ENCODE data around the gene EIPR1.

DNA sequence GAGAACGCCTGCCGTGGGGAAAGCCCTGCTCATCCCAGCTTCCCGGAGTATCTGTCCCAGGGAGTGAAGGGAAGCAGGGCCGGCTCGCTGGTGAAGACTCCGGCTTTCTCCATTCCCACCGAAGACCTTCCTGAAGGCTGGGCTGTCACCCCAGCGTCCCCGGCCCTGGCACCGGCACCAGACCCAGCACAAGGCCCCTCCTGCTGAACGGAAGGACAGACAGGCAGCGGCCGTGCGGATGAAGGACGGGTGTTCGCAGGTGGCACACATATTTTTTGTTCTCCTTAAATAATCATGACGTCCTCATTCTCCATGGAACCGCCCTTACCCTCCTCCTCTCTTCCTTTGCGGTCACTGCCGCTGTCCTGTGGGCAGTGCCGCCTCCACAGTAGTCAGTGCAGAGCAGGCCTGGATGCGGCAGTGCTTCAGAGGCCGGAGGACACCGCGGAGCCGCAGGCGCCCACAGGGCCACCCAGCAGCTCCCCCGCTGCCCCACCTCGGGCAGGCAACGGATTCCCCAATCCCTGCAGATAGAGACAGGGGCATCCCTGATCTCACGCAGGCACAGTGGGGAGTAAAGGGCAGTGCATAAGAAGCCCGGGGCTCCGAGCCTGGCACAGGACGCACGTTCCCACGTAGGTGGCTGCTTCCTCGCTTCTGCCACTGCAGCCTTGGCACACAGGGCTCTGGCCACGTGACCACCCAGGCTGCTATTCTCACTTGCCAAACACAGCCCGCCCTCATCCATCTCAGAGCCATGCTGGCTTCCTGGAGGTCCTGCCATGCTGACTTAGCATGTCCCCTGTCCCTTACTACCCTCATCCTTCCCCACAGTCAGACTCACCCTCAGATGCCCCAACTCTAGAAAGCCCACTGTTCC is 229.7 kb downstream of the EIPR1 start:
- no peak for TF ChIP-seq YY1 (IDR thresholded peaks at IDR 0.05; ENCODE audit: insufficient read depth, insufficient read length)
- TF ChIP-seq ZNF274 (IDR thresholded peaks at IDR 0.05; ENCODE audit: low read depth, low read length), result no peak
